H9 (cell line): ENCODE data around the gene PDZD2. TPM values are rescaled to one million over a fixed set of nuclear protein-coding genes. Genes with fewer than 3 reads are reported as not detected.

Experiments
- DNase-seq: peaks from one replicate; pipeline ENCODE4 v3.0.0-alpha.2; 2017
- H2AFZ ChIP-seq: one replicate; pipeline ENCODE4 v1.6.1; 2013; ENCODE audit warnings: mild to moderate bottlenecking, low read length, control low read depth, moderate library complexity
- H2AK5ac ChIP-seq: 2 replicates; pipeline ENCODE4 v1.6.1; 2013; ENCODE audit warnings: low read length, control low read depth, mixed read lengths; ENCODE audit not compliant: insufficient read length
- H2BK120ac ChIP-seq: one replicate; pipeline ENCODE4 v1.6.1; 2013; ENCODE audit warnings: low read depth, mild to moderate bottlenecking, low read length, control low read depth, inconsistent platforms; ENCODE audit not compliant: poor library complexity, severe bottlenecking
- H2BK12ac ChIP-seq: 2 replicates; pipeline ENCODE4 v1.6.1; 2013; ENCODE audit warnings: low read length, control low read depth, mixed read lengths, low read depth; ENCODE audit not compliant: insufficient read length
- H2BK15ac ChIP-seq: 2 replicates; pipeline ENCODE4 v1.6.1; 2013; ENCODE audit warnings: low read depth, low read length, control low read depth
- H2BK20ac ChIP-seq: one replicate; pipeline ENCODE4 v1.6.1; 2013; ENCODE audit warnings: low read depth, mild to moderate bottlenecking, low read length, control low read depth, inconsistent platforms; ENCODE audit not compliant: poor library complexity, severe bottlenecking
- H2BK5ac ChIP-seq: 2 replicates; pipeline ENCODE4 v1.6.1; 2013; ENCODE audit warnings: low read length, control low read depth, mixed read lengths; ENCODE audit not compliant: insufficient read length
- H3K14ac ChIP-seq: 2 replicates; pipeline ENCODE4 v1.6.1; 2013; ENCODE audit warnings: low read length, control low read depth; ENCODE audit not compliant: insufficient read depth
- H3K18ac ChIP-seq: 2 replicates; pipeline ENCODE4 v1.6.1; 2013; ENCODE audit warnings: low read depth, mild to moderate bottlenecking, mixed read lengths, low read length, control low read depth; ENCODE audit not compliant: insufficient read length
- H3K23ac ChIP-seq: 2 replicates; pipeline ENCODE4 v1.6.1; 2013; ENCODE audit warnings: low read length, control low read depth, mixed read lengths, low read depth; ENCODE audit not compliant: insufficient read length
- H3K23me2 ChIP-seq: 2 replicates; pipeline ENCODE4 v1.6.1; 2013; ENCODE audit warnings: low read depth, mild to moderate bottlenecking, mixed read lengths, low read length, control low read depth; ENCODE audit not compliant: insufficient read length, poor library complexity, severe bottlenecking
- H3K27ac ChIP-seq: 2 replicates; pipeline ENCODE4 v1.5.1; 2013; ENCODE audit warnings: low read length, control low read depth, mixed read lengths, low read depth; ENCODE audit not compliant: insufficient read length
- H3K27me3 ChIP-seq: 2 replicates; pipeline ENCODE4 v1.6.1; 2013; ENCODE audit warnings: low read length, control low read depth, inconsistent platforms; ENCODE audit not compliant: insufficient read depth
- H3K4ac ChIP-seq: 2 replicates; pipeline ENCODE4 v1.6.1; 2013; ENCODE audit warnings: low read depth, mild to moderate bottlenecking, control low read depth, inconsistent platforms, low read length, moderate library complexity
- H3K4me1 ChIP-seq: 2 replicates; pipeline ENCODE4 v1.6.1; 2013; ENCODE audit warnings: low read length, control low read depth, inconsistent platforms; ENCODE audit not compliant: insufficient read depth
- H3K4me2 ChIP-seq: 2 replicates; pipeline ENCODE4 v1.6.1; 2013; ENCODE audit warnings: low read length, control low read depth, mixed read lengths; ENCODE audit not compliant: insufficient read length, insufficient read depth
- H3K56ac ChIP-seq: 2 replicates; pipeline ENCODE4 v1.6.1; 2013; ENCODE audit warnings: low read depth, mild to moderate bottlenecking, mixed read lengths, low read length, control low read depth; ENCODE audit not compliant: insufficient read length
- H3K79me1 ChIP-seq: 2 replicates; pipeline ENCODE4 v1.6.1; 2013; ENCODE audit warnings: low read depth, mild to moderate bottlenecking, moderate library complexity, low read length, control low read depth, inconsistent platforms; ENCODE audit not compliant: insufficient read depth, poor library complexity, severe bottlenecking
- H3K79me2 ChIP-seq: 2 replicates; pipeline ENCODE4 v1.6.1; 2013; ENCODE audit warnings: low read length, control low read depth, inconsistent platforms; ENCODE audit not compliant: insufficient read depth
- H3K9ac ChIP-seq: 2 replicates; pipeline ENCODE4 v1.6.1; 2013; ENCODE audit warnings: low read length, control low read depth, mixed read lengths; ENCODE audit not compliant: insufficient read length; ENCODE audit errors: extremely low read depth
- H3K9me3 ChIP-seq: one replicate; pipeline ENCODE4 v1.6.1; 2013; ENCODE audit warnings: low read depth, low read length, inconsistent platforms; ENCODE audit not compliant: control insufficient read depth
- H3T11ph ChIP-seq: one replicate; pipeline ENCODE4 v1.6.1; 2013; ENCODE audit warnings: mild to moderate bottlenecking, low read length, control low read depth, inconsistent platforms
- H4K20me1 ChIP-seq: one replicate; pipeline ENCODE4 v1.6.1; 2013; ENCODE audit not compliant: control insufficient read depth, insufficient read length, insufficient read depth
- H4K5ac ChIP-seq: 2 replicates; pipeline ENCODE4 v1.6.1; 2013; ENCODE audit warnings: low read depth, mild to moderate bottlenecking, mixed read lengths, low read length, control low read depth; ENCODE audit not compliant: insufficient read length
- H4K8ac ChIP-seq: replicated peaks from 2 replicates; pipeline ENCODE4 v1.6.1; 2013; ENCODE audit warnings: low read length, control low read depth, mixed read lengths, low read depth; ENCODE audit not compliant: insufficient read length
- H4K91ac ChIP-seq: 2 replicates; pipeline ENCODE4 v1.6.1; 2013; ENCODE audit warnings: low read depth, mild to moderate bottlenecking, moderate library complexity, mixed read lengths, low read length, control low read depth; ENCODE audit not compliant: insufficient read length
- H3K27ac Mint-ChIP-seq, 3 experiments: 2 replicates in 2 of 3; 3 replicates in 1 of 3; pipeline ENCODE4 v1.8.0; 2020 to 2021; ENCODE audit warnings: mixed read lengths in 3 of 3, mild to moderate bottlenecking in 1 of 3, moderate library complexity in 1 of 3
- H3K27me3 Mint-ChIP-seq: 2 replicates; pipeline ENCODE4 v1.8.0; 2021; ENCODE audit warnings: low read depth, mild to moderate bottlenecking, moderate library complexity, mixed read lengths
- H3K36me3 Mint-ChIP-seq, 3 experiments: 2 replicates in 2 of 3; 3 replicates in 1 of 3; pipeline ENCODE4 v1.8.0; 2020 to 2021; ENCODE audit warnings: low read depth in 3 of 3, mixed read lengths in 3 of 3; ENCODE audit not compliant: insufficient read depth in 1 of 3
- H3K4me1 Mint-ChIP-seq, 2 experiments: 2 replicates each; pipeline ENCODE4 v1.8.0; 2020; ENCODE audit warnings: mixed read lengths in 2 of 2
- H3K4me3 Mint-ChIP-seq, 2 experiments: 2 replicates in 1 of 2; 3 replicates in 1 of 2; pipeline ENCODE4 v1.8.0; 2020 to 2021; ENCODE audit warnings: mild to moderate bottlenecking in 2 of 2, mixed read lengths in 2 of 2, moderate library complexity in 1 of 2
- H3K9me3 Mint-ChIP-seq, 2 experiments: 2 replicates in 1 of 2; 3 replicates in 1 of 2; pipeline ENCODE4 v1.8.0; 2020; ENCODE audit warnings: mild to moderate bottlenecking in 2 of 2, mixed read lengths in 2 of 2, moderate library complexity in 1 of 2
- CTCF ChIP-seq: fragments of 200-600 bp; sonication (generic); conservative IDR thresholded peaks from 3 replicates; pipeline ENCODE4 v1.8.0; 2021; ENCODE audit warnings: antibody characterized with exemption, mild to moderate bottlenecking
- WGBS: extraction: QIAGEN DNeasy Blood & Tissue Kit; methylation state at CpG from one replicate; pipeline ENCODE4 v1.1.7; 2013; ENCODE audit warnings: missing lambda C conversion rate, low lambda C conversion rate, mixed read lengths; ENCODE audit not compliant: insufficient read length; ENCODE audit errors: extremely low coverage; 5-methylcytosine and 5-hydroxymethylcytosine counted together
- total RNA-seq: library from RNA; stranded (reverse); gene quantifications from 2 replicates; pipeline ENCODE4 v1.2.1, GENCODE V29; 2021

Gene PDZD2
- total RNA-seq, 1 experiment from 2014 or later, result 9.9 TPM

GRCh38 chr5:31651241-31651640 is 12.3 kb downstream of the PDZD2 start:
- H3K18ac ChIP-seq, result no peak overlapping the region
- H2AK5ac ChIP-seq, result no peak overlapping the region
- no peak overlapping the region for H3T11ph ChIP-seq
- no CpG with 5 or more reads among the region's 3 CpGs for WGBS
- H3K9me3 ChIP-seq, result no peaks in the 10 kb centered on the region
- H2BK15ac ChIP-seq, result no peak overlapping the region
- Mint-ChIP-seq H3K9me3 (no peaks in the 10 kb centered on the region), H3K36me3 (no peaks in the 10 kb centered on the region; a peak in 1 of 7 replicates), H3K27ac (no peak overlapping the region), H3K4me3 (no peak overlapping the region), H3K4me1 (peaks cover 11% of the 10 kb centered on the region in 2 experiments), H3K27me3 (no peaks in the 10 kb centered on the region; the same call in 1 of the 2 replicates)
- H3K27ac ChIP-seq, result no peak overlapping the region
- no peak for TF ChIP-seq CTCF
- H3K79me2 ChIP-seq, result no peaks in the 10 kb centered on the region
- no peaks in the 10 kb centered on the region for H3K79me1 ChIP-seq
- H3K4me1 ChIP-seq, result peaks cover under 1% of the 10 kb centered on the region; the same call in 1 of the 2 replicates
- no peak overlapping the region for H2BK120ac ChIP-seq
- no peak overlapping the region for H2BK20ac ChIP-seq
- no peak overlapping the region for H4K8ac ChIP-seq
- H3K14ac ChIP-seq, result no peak overlapping the region
- DNase-seq, result no peak
- H4K20me1 ChIP-seq, result no peaks in the 10 kb centered on the region
- no peaks in the 10 kb centered on the region for H3K27me3 ChIP-seq
- no peak overlapping the region for H3K4ac ChIP-seq
- no peak overlapping the region for H3K9ac ChIP-seq
- no peak overlapping the region for H3K23ac ChIP-seq
- H3K56ac ChIP-seq, result no peak overlapping the region
- H2BK5ac ChIP-seq, result no peak overlapping the region
- H3K23me2 ChIP-seq, result no peaks in the 10 kb centered on the region
- no peak overlapping the region for H3K4me2 ChIP-seq
- no peak overlapping the region for H2AFZ ChIP-seq
- H4K5ac ChIP-seq, result no peak overlapping the region
- no peak overlapping the region for H4K91ac ChIP-seq
- H2BK12ac ChIP-seq, result no peak overlapping the region
